Thymus (tissue), 11 donors: ENCODE data around the gene FAM13C. TPM values are rescaled to one million over a fixed set of nuclear protein-coding genes. Genes with fewer than 3 reads are reported as not detected.

Source experiments
- DNase-seq, 9 donors: peaks; one replicate each; pipeline ENCODE4 v3.0.0-alpha.2; 2013; ENCODE audit warnings: low spot score in 9 of 9, low read depth in 6 of 9, missing footprints in 1 of 9
- H3K27ac ChIP-seq, 2 donors: one replicate each; pipeline ENCODE4 v1.5.1; 2013; ENCODE audit warnings: control low read depth in 1 of 2, low read depth in 1 of 2, low read length in 1 of 2, mild to moderate bottlenecking in 1 of 2, moderate library complexity in 1 of 2
- H3K27me3 ChIP-seq, 2 donors: one replicate each; pipeline ENCODE4 v1.5.1; 2013; ENCODE audit warnings: low read length in 1 of 2; ENCODE audit not compliant: control insufficient read depth in 2 of 2, insufficient read depth in 1 of 2
- H3K36me3 ChIP-seq, 2 donors: one replicate each; pipeline ENCODE4 v1.5.1; 2013; ENCODE audit warnings: low read length in 1 of 2, mild to moderate bottlenecking in 1 of 2, moderate library complexity in 1 of 2; ENCODE audit not compliant: control insufficient read depth in 2 of 2, insufficient read depth in 2 of 2
- H3K4me1 ChIP-seq, 2 donors: one replicate each; pipeline ENCODE4 v1.5.1; 2013; ENCODE audit warnings: low read length in 2 of 2; ENCODE audit not compliant: control insufficient read depth in 2 of 2, insufficient read depth in 2 of 2
- H3K4me3 ChIP-seq, 2 donors: one replicate each; pipeline ENCODE4 v1.5.1; 2013; ENCODE audit warnings: low read length in 2 of 2, control low read depth in 1 of 2, mild to moderate bottlenecking in 1 of 2
- H3K9me3 ChIP-seq, 2 donors: one replicate each; pipeline ENCODE4 v1.5.1; 2013; ENCODE audit warnings: low read length in 1 of 2, mild to moderate bottlenecking in 1 of 2; ENCODE audit not compliant: control insufficient read depth in 2 of 2, insufficient read depth in 1 of 2
- WGBS: extraction: QIAGEN DNeasy Blood & Tissue Kit; methylation state at CpG from one replicate; pipeline ENCODE4 v1.1.7; 2013; 5-methylcytosine and 5-hydroxymethylcytosine counted together
- polyA plus RNA-seq: library from polyadenylated mRNA; stranded (reverse); fragments of 200-250 nt; gene quantifications from one replicate; pipeline ENCODE4 v1.2.3, GENCODE V29; 2013
- total RNA-seq: library from RNA; stranded (reverse); fragments of 120-200 nt; gene quantifications from one replicate; pipeline ENCODE4 v1.2.4, GENCODE V29; 2013
- donor health status: healthy.

Gene FAM13C
- total and polyA plus RNA-seq, 2 donors: 3.7 to 3.9 TPM

DNA sequence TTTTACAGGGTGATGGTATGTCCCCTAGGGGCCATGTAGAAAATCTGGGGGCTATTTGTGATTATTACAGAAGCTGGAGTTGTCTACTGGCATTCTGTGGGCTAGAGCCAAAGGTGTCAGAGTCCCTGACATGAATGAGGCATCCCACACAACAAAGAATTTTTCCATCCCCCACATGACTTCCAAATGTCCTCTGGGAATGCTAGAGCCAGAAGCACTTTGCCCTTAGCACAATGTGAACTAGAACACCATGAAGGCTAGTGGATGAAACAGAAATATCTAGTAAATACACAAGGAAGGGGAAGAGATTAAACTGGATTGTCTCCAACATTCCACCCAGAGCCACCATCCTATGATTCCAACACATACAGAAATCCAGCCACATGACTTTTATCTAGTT, 46.9 kb downstream of the FAM13C start:
- DNase-seq: no peak

DNA sequence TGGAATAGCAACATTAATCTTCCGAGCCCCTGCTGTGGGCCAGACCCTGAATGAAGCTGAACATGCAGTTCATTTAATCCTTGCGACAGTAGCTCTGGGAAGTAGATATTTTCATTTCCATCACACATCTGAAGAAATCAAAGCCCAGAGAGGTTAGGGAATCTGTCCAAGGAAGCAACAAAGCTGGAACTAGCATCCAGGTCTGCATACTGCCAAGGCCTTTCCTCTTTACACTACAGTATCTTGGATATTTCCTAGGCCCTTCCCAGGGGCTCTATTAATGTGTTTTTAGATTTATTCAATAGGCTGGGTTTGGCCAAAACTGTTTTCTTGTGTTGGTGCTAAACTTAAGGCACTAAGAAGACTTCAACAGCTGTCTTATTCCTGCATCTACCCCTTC, 48.1 kb downstream of the FAM13C start:
- no peaks in the 10 kb centered on the region for H3K36me3 ChIP-seq
- WGBS: 96% methylated on average over 2 of the region's 2 CpGs
- H3K4me3 ChIP-seq: no peak overlapping the region
- no peaks in the 10 kb centered on the region for H3K4me1 ChIP-seq
- no peak for DNase-seq
- no peaks in the 10 kb centered on the region for H3K27me3 ChIP-seq
- H3K27ac ChIP-seq: no peak overlapping the region
- no peaks in the 10 kb centered on the region for H3K9me3 ChIP-seq

More for the DNA sequence above, 46.9 kb downstream of the FAM13C start:
- Histone ChIP-seq H3K27me3 (no peaks in the 10 kb centered on the region), H3K27ac (no peak overlapping the region), H3K9me3 (no peaks in the 10 kb centered on the region), H3K36me3 (no peaks in the 10 kb centered on the region), H3K4me3 (no peak overlapping the region), H3K4me1 (no peaks in the 10 kb centered on the region)

DNA sequence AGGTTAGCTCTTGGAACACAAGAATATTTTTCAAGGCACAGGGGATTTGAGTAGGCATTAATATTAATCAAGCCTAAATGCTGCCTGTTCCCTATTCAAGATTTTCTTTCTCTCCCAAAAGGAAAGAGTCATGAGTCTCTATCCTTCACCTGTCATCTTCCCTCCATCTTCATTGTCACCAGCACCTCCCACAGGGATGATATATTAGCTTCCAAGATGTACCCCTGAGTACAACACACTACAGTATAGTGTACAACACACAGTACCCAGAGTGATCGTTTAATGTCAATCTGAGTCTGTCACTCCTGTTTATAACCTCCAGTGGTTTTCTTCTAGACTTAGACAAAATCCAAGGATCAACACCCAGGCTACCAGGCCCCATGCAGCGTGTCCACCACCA, 50.1 kb downstream of the FAM13C start:
- Histone ChIP-seq H3K27me3 (no peaks in the 10 kb centered on the region), H3K4me3 (no peak overlapping the region), H3K9me3 (no peaks in the 10 kb centered on the region), H3K36me3 (no peaks in the 10 kb centered on the region), H3K4me1 (no peaks in the 10 kb centered on the region), H3K27ac (no peak overlapping the region)
- DNase-seq: no peak
- WGBS: 94% methylated on average over 2 of the region's 2 CpGs

DNA sequence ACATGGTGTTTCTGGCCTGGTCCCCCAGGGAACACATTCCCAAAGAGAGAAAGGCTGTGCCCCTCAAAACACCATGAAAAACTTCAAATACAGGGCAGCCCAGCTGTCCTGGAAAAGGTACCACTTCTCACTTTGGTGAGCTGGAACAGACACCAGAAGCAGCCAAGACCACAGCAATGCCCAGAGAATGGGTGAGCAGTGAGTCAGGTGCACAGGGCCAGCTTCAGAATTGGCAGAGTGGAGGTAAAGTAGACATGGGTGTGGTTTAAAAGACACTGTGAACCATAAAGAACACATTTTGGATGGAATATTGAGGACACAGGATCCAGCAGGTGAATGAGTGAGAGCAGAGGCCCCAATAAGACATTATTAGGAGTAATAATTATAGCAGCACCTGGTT, 51.3 kb downstream of the FAM13C start:
- Histone ChIP-seq H3K27me3 (no peaks in the 10 kb centered on the region), H3K4me1 (no peaks in the 10 kb centered on the region), H3K27ac (no peak overlapping the region), H3K36me3 (no peaks in the 10 kb centered on the region), H3K4me3 (no peak overlapping the region), H3K9me3 (no peaks in the 10 kb centered on the region)
- no peak for DNase-seq

DNA sequence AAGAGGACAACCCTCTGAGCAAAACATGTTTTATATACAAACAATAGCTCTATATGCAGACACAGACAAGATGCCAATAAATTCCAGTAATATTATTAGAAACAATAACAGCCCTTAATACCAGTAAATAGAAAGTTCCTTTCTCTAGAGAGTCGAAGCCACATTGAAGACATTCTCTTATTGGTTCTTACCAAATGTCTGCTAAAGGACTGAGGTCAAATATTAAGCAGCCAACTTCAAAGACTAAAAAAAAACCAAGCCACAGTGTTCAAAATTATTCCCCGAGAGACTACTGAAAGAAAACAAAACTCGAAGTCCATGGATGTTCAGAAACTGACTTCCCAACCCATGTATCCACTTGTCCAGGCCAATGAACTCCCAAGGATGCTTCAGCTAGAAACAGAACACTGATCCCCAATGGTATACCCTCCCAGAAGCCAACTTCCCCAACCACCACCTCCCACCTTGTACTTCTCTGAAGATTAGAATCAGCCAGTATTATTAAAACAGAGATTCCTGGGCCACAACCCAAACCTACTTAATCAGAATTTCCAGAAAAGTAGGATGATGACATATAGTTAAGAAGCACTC, 51.9 kb downstream of the FAM13C start:
- H3K27me3 ChIP-seq: no peaks in the 10 kb centered on the region
- H3K4me3 ChIP-seq: no peak overlapping the region
- no peaks in the 10 kb centered on the region for H3K36me3 ChIP-seq
- no peaks in the 10 kb centered on the region for H3K4me1 ChIP-seq
- H3K9me3 ChIP-seq: no peaks in the 10 kb centered on the region
- DNase-seq: no peak
- H3K27ac ChIP-seq: no peak overlapping the region
- 91% methylated on average over 3 of the region's 3 CpGs for WGBS

DNA sequence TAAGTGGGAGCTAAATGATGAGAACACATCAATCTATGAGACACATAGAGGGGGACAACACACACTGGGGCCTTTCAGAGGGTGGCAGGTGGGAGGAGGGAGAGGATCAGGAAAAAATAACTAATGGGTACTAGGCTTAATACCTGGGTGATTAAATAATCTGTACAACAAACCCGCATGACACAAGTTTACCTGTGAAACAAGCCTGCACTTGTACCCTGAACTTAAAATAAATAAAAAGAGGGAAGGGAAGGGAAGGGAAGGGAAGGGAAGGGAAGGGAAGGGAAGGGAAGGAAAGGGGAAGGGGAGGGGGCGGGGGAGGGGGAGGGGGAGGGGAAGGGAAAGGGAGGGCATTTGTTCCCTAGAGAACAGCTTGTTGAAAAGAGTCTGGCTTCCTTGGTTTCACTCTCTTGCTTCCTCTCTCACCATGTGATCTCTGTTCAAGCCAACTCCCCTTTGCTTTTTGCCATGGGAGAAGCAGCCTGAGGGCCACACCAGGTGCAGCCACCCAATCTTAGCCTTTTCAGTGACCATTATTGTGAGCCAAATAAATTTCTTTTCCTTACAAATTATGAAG, 57.7 kb downstream of the FAM13C start:
- H3K27me3 ChIP-seq: no peaks in the 10 kb centered on the region
- no peak overlapping the region for H3K27ac ChIP-seq
- no peaks in the 10 kb centered on the region for H3K9me3 ChIP-seq
- 97% methylated on average over 1 of the region's 2 CpGs for WGBS
- H3K36me3 ChIP-seq: no peaks in the 10 kb centered on the region
- H3K4me3 ChIP-seq: no peak overlapping the region
- H3K4me1 ChIP-seq: no peaks in the 10 kb centered on the region
- DNase-seq: no peak

DNA sequence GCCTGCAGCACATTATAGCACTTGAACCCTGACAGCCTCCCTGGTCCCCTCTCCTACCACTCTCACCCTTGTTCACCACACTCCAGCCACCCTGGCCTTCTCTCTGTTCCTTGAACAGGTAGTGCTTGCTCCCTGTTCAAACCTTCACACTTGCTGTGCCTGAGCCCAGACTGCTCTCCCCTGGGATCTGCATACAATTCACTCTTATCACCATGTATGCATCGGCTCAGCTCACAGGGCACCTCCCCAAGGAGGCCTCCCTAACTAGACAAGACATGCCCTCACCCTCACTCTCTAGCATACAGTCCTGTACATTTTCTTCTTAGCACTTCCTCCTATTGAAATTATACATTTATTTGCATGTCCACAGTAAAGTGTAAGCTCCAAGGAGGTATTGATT, 59.3 kb downstream of the FAM13C start:
- no peak overlapping the region for H3K4me3 ChIP-seq
- no peak for DNase-seq
- H3K9me3 ChIP-seq: no peaks in the 10 kb centered on the region
- no peaks in the 10 kb centered on the region for H3K27me3 ChIP-seq
- no peaks in the 10 kb centered on the region for H3K36me3 ChIP-seq
- WGBS: 57% methylated on average over 1 of the region's 1 CpG
- H3K27ac ChIP-seq: no peak overlapping the region
- H3K4me1 ChIP-seq: no peaks in the 10 kb centered on the region

DNA sequence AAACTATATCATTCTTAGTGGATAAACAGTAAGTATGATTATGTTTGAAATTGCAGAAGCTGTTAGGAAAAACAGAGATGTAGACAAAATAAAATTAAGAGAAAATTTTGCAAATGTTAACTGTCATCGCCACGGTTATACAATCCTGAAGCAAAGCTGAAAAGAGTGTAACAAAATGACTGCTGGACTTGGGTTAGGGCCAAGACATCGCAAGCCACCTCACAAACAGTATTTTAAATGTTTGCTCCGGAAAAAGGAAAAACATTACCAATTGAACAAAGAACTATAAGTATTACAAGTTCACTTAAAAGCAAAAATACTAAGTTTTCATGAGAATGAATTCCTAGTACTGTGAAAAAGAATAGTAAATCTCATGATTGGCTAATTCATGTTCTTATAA, 60.0 kb downstream of the FAM13C start:
- DNase-seq: no peak
- H3K4me1 ChIP-seq: no peaks in the 10 kb centered on the region
- H3K27ac ChIP-seq: no peak overlapping the region
- no peaks in the 10 kb centered on the region for H3K9me3 ChIP-seq
- WGBS: 96% methylated on average over 4 of the region's 4 CpGs
- no peaks in the 10 kb centered on the region for H3K27me3 ChIP-seq
- no peaks in the 10 kb centered on the region for H3K36me3 ChIP-seq
- H3K4me3 ChIP-seq: no peak overlapping the region

DNA sequence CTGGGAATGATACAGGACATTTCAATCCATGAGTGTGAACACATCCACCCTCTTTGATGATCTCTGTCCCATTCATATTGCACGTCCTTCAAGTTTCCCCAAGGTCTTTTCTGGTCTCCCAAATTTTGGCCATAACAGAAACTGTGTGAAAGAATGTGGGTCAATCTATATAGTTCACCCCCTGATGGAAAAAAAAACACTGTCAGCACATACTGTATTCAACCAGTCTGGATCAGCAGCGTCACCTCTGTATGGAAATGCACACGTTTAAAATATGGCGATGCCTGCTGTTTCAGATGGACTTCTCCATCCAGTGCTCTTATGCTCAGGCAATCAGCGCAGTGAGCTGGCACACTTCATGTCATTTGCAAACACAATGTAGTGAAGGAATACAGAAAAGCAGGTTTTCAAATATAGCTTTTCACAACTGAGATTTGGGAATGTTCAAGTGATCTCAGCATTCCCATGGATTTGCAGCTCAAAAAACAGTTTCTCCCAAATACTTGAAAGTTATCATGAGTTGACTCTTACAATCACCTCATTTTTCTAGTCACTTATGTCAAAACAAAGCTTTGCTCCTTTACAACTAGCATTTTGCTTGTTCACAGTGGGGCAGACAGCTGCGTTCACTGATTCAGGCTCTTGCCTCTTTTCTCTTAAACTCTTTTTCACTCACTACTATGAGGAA, 61.1 kb downstream of the FAM13C start:
- H3K4me1 ChIP-seq: no peaks in the 10 kb centered on the region
- H3K27ac ChIP-seq: no peak overlapping the region
- WGBS: 96% methylated on average over 6 of the region's 6 CpGs
- DNase-seq: no peak
- H3K36me3 ChIP-seq: no peaks in the 10 kb centered on the region
- no peaks in the 10 kb centered on the region for H3K9me3 ChIP-seq
- no peaks in the 10 kb centered on the region for H3K27me3 ChIP-seq
- no peak overlapping the region for H3K4me3 ChIP-seq
